Bronchus fibroblast of lung (primary cell): ENCODE data around the gene OR4F6. TPM values are rescaled to one million over a fixed set of nuclear protein-coding genes. Genes with fewer than 3 reads are reported as not detected.

Experiments
- total RNA-seq: library from RNA; depleted of rRNA; stranded (reverse); fragments of >200 nt; gene quantifications from 2 replicates; pipeline ENCODE4 v1.2.3, GENCODE V29; 2015

Gene OR4F6
- total RNA-seq: not detected in 2 replicates

GRCh38 chr15:101803209-101803608, at the start of gene OR4F6:
Gene OR4F6, plus strand, starts transcription at chr15:101803509. Its CDS starts 2,211 bp downstream, at chr15:101805720.

DNA sequence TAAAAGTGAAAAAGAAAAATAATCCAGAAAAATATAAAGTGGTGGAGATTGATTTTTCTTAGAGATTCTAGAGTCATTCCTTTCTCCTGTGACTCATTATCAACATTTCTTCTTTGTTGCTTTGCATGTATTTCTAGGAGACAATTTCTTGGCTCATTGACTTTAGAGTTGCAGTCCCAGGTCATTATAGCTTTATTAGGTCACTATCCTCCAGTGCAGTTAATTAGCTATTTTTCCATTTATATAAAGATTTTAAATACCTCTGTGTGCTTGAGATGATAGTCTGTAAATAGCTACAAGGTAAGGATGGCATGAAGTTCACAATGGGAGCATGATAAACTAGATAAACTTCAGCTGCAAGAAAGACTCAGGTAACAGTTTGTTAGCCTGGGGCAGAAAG, 8.6 kb downstream of the OR4F6 start, which contains the start of gene OR4F15:
TSS of gene OR4F15 (plus strand) at position 301 of the 400 bp plus-strand sequence. CDS start 5,985 bp downstream, outside the sequence.

Other genes with a start within 250 kb of the OR4F6 start
- gene TM2D3, start 151.1 kb upstream of the OR4F6 start, total RNA-seq: 16.8 and 35.6 TPM in 2 replicates
- 4.5 and 4.8 TPM in 2 replicates for gene TARS3, start 79.0 kb upstream of the OR4F6 start, total RNA-seq
- gene OR4F15, start 8.7 kb downstream of the OR4F6 start, total RNA-seq: not detected in 2 replicates